HCT116 (cell line): ENCODE data around the gene CRBN. TPM values are rescaled to one million over a fixed set of nuclear protein-coding genes. Genes with fewer than 3 reads are reported as not detected.

Experiments used
- ATAC-seq: fragments of 200-7000 bp; cut with Tn5 transposase; 2 replicates; pipeline ENCODE4 v1.9.1; 2020; ENCODE audit warnings: mild to moderate bottlenecking, moderate library complexity
- BruUV-seq: library from RNA; stranded (reverse); fragments of 400-500 nt; replicated peaks from 2 replicates; lab custom pipeline; 2021; lab: Mats Ljungman, UMichigan
- CTCF ChIA-PET: fragments of 300-600 bp; sonication (Branson Sonifier 250); formaldehyde crosslinking; loops from one replicate; lab custom pipeline; 2021; ENCODE audit warnings: antibody characterized with exemption; lab: Charles Lee
- POLR2A ChIA-PET: fragments of 300-600, 350-600 bp; sonication (Branson Sonifier 250); formaldehyde crosslinking; loops from one replicate; lab custom pipeline; 2021; ENCODE audit warnings: antibody characterized with exemption; lab: Charles Lee
- RAD21 ChIA-PET, 2 experiments: fragments of 300-600 bp; sonication (Branson Sonifier 250); formaldehyde crosslinking; loops; one replicate each; lab custom pipeline; 2023; ENCODE audit warnings: low total read pairs in 2 of 2; ENCODE audit not compliant: uncharacterized antibody in 2 of 2, unreplicated experiment in 2 of 2, low non-redundant PET in 1 of 2; lab: Charles Lee
- DNase-seq: peaks from one replicate; pipeline ENCODE4 v3.0.0-alpha.2; 2010; ENCODE audit warnings: low read depth, low spot score
- H2AFZ ChIP-seq: fragments of 200-600 bp; shearing (Covaris generic), sonication (generic); 2 replicates; pipeline ENCODE4 v1.6.1; 2017; ENCODE audit warnings: low read depth, mixed run types, mixed read lengths, antibody characterized with exemption, low read length; ENCODE audit not compliant: poor library complexity, severe bottlenecking
- H3K27ac ChIP-seq: 2 replicates; pipeline ENCODE4 v1.5.1; 2012; ENCODE audit warnings: low read depth, low read length
- H3K27me3 ChIP-seq: fragments of 200-600 bp; sonication (generic); 2 replicates; pipeline ENCODE4 v1.6.1; 2016; ENCODE audit warnings: mixed run types, low read length, mixed read lengths; ENCODE audit not compliant: insufficient read depth
- H3K36me3 ChIP-seq, 2 experiments: fragments of 200-500 bp in 1 of 2; fragments of 200-600 bp in 1 of 2; sonication (Bioruptor generic) in 1 of 2; sonication (generic) in 1 of 2; 2 replicates each; pipeline versions ENCODE4 v1.5.1 to v1.6.1; 2014 to 2016; ENCODE audit warnings: low read length in 2 of 2, inconsistent platforms in 1 of 2, mixed read lengths in 1 of 2, mixed run types in 1 of 2; ENCODE audit not compliant: insufficient read depth in 2 of 2, control insufficient read depth in 1 of 2
- H3K4me1 ChIP-seq, 2 experiments: fragments of 200-600 bp in 1 of 2; sonication (generic) in 1 of 2; 2 replicates each; pipeline versions ENCODE4 v1.5.1 to v1.6.1; 2012 to 2017; ENCODE audit warnings: low read length in 2 of 2, inconsistent platforms in 1 of 2, mild to moderate bottlenecking in 1 of 2, mixed read lengths in 1 of 2, mixed run types in 1 of 2, moderate library complexity in 1 of 2; ENCODE audit not compliant: insufficient read depth in 2 of 2, control insufficient read depth in 1 of 2
- H3K4me2 ChIP-seq: fragments of 200-600 bp; sonication (generic); 2 replicates; pipeline ENCODE4 v1.6.1; 2017; ENCODE audit warnings: mixed run types, low read length, mixed read lengths
- H3K4me3 ChIP-seq, 2 experiments: fragments of 200-600 bp in 1 of 2; sonication (generic) in 1 of 2; replicated peaks in 1 of 2; 2 replicates each; pipeline ENCODE4 v1.5.1; 2011 to 2016; ENCODE audit warnings: low read length in 2 of 2, control low read depth in 1 of 2, low read depth in 1 of 2, mild to moderate bottlenecking in 1 of 2, mixed read lengths in 1 of 2, mixed run types in 1 of 2
- H3K79me2 ChIP-seq: fragments of 200-600 bp; sonication (generic); 2 replicates; pipeline ENCODE4 v1.6.1; 2017; ENCODE audit warnings: mild to moderate bottlenecking, mixed run types, low read length, moderate library complexity, mixed read lengths; ENCODE audit not compliant: insufficient read depth
- H3K9ac ChIP-seq: fragments of 200-600 bp; sonication (generic); 2 replicates; pipeline ENCODE4 v1.6.1; 2016; ENCODE audit warnings: low read length, mixed read lengths
- H3K9me2 ChIP-seq: fragments of 200-600 bp; sonication (generic), shearing (Covaris generic); 2 replicates; pipeline ENCODE4 v1.6.1; 2017; ENCODE audit warnings: mixed run types, mild to moderate bottlenecking, moderate library complexity; ENCODE audit not compliant: insufficient read depth
- H3K9me3 ChIP-seq, 2 experiments: fragments of 200-500 bp in 1 of 2; fragments of 200-600 bp in 1 of 2; sonication (Bioruptor generic) in 1 of 2; sonication (generic) in 1 of 2; 2 replicates each; pipeline ENCODE4 v1.6.1; 2014 to 2017; ENCODE audit warnings: low read length in 2 of 2, mixed read lengths in 2 of 2, inconsistent platforms in 1 of 2, low read depth in 1 of 2, mild to moderate bottlenecking in 1 of 2, mixed run types in 1 of 2, moderate library complexity in 1 of 2; ENCODE audit not compliant: control insufficient read depth in 1 of 2, insufficient read depth in 1 of 2
- H4K20me1 ChIP-seq: fragments of 200-600 bp; sonication (generic), shearing (Covaris generic); 2 replicates; pipeline ENCODE4 v1.6.1; 2017; ENCODE audit warnings: mixed run types, mild to moderate bottlenecking, moderate library complexity; ENCODE audit not compliant: insufficient read depth
- CTCF ChIP-seq, 3 experiments: fragments of 200-600 bp in 1 of 3; sonication (generic) in 1 of 3; IDR thresholded peaks in 2 of 3; conservative IDR thresholded peaks in 1 of 3; 2 replicates each; pipeline ENCODE4 v1.5.1; 2012 to 2017; ENCODE audit warnings: low read depth in 2 of 3, low read length in 2 of 3, antibody characterized with exemption in 1 of 3, borderline replicate concordance in 1 of 3, control low read depth in 1 of 3, mild to moderate bottlenecking in 1 of 3, mixed read lengths in 1 of 3, mixed run types in 1 of 3, moderate library complexity in 1 of 3; ENCODE audit not compliant: insufficient read depth in 1 of 3
- EZH2 ChIP-seq: fragments of 200-600 bp; sonication (generic); IDR thresholded peaks from 2 replicates; pipeline ENCODE4 v1.6.1; 2017; ENCODE audit warnings: antibody characterized with exemption, mixed run types
- EZH2phosphoT487 ChIP-seq: fragments of 200-600 bp; IDR thresholded peaks from 2 replicates; pipeline ENCODE4 v1.6.1; 2018; ENCODE audit warnings: antibody characterized with exemption, borderline replicate concordance
- POLR2A ChIP-seq: IDR thresholded peaks from 2 replicates; pipeline ENCODE4 v1.7.0; 2011; ENCODE audit warnings: borderline replicate concordance; ENCODE audit not compliant: insufficient read depth, insufficient read length; ENCODE audit errors: extremely low read depth
- RAD21 ChIP-seq: IDR thresholded peaks from 2 replicates; pipeline ENCODE4 v1.6.1; 2012; ENCODE audit warnings: low read depth, mild to moderate bottlenecking
- intact Hi-C: fragments of 100-400 bp; cut with micrococcal nuclease; formaldehyde crosslinking; loops from 2 replicates; pipeline ENCODE4 v1.10.0; 2022
- total RNA-seq: library from RNA; stranded (reverse); gene quantifications from one replicate; pipeline ENCODE4 v1.2.1, GENCODE V29; 2021; ENCODE audit not compliant: unreplicated experiment
- TF ChIP-seq, protein P1 (sequence below): IDR thresholded peaks from 2 replicates; pipeline ENCODE4 v1.6.1; 2012

The CRBN gene
- total RNA-seq, 1 experiment from 2014 or later = 29.1 TPM

DNA sequence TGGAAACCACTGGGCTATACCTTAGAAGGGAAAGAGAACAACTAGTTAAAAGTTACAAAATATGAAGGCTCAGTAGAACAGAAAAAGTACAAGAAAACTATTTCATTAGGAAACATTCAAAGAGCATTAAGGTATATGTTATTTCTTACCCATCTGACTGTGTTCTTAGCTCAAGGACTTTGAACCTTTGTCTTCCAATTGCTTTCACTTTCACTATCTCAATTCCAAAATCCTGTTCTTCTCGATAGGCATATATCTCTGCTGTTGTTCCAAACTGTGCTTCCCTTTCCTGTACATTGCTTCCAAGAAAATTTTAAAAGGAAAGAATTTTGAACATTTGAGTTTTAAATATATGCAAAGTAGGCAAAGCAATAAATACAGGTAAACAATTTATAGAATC lies 6.9 kb downstream of the CRBN start:
- no TSS peak for BruUV-seq
- no peaks in the 10 kb centered on the region for H3K9me2 ChIP-seq
- H3K9me3 ChIP-seq = no peaks in the 10 kb centered on the region
- H3K9ac ChIP-seq = no peak overlapping the region
- H3K4me1 ChIP-seq = no peaks in the 10 kb centered on the region
- ATAC-seq (no peak), DNase-seq (no peak)
- intact Hi-C loops = no loop called here
- peaks cover 17 to 27% of the 10 kb centered on the region in 2 experiments for H3K36me3 ChIP-seq
- TF ChIP-seq EZH2phosphoT487 (no peak), EZH2 (no peak)
- TF ChIP-seq, protein P1, sequence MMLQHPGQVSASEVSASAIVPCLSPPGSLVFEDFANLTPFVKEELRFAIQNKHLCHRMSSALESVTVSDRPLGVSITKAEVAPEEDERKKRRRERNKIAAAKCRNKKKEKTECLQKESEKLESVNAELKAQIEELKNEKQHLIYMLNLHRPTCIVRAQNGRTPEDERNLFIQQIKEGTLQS = no peak
- TF ChIP-seq, all 23 proteins: peak for 0
- ChIA-PET RAD21 (no interaction called here), CTCF (no interaction called here), POLR2A (no interaction called here)
- Histone ChIP-seq H3K79me2 (peaks cover 20% of the 10 kb centered on the region), H3K4me2 (no peak overlapping the region), H2AFZ (no peak overlapping the region), H4K20me1 (no peaks in the 10 kb centered on the region), H3K4me3 (no peak overlapping the region), H3K27me3 (no peaks in the 10 kb centered on the region), H3K27ac (no peak overlapping the region)

GRCh38 chr3:3170998-3171397 lies 8.5 kb downstream of the CRBN start:
- Histone ChIP-seq H3K4me3 (no peak overlapping the region), H4K20me1 (no peaks in the 10 kb centered on the region), H2AFZ (no peak overlapping the region), H3K36me3 (peaks cover 21 to 29% of the 10 kb centered on the region in 2 experiments), H3K4me2 (no peak overlapping the region), H3K27ac (no peak overlapping the region), H3K79me2 (peaks cover 6% of the 10 kb centered on the region)
- ChIA-PET CTCF (no interaction called here), POLR2A (no interaction called here)
- BruUV-seq = no TSS peak
- DNase-seq = peak; percentile 33
- TF ChIP-seq RAD21 (peak; percentile 42), CTCF (IDR thresholded peaks at IDR 0.05 in 2 of 3, conservative IDR thresholded peaks at IDR 0.05 in 1 of 3; ENCODE audit: borderline replicate concordance in 1 of 3, insufficient read depth in 1 of 3, low read depth in 2 of 3, low read length in 2 of 3) (peak in 2 of 3 experiments; percentile 29 to 45; a peak in 4 of 6 replicates), POLR2A (no peak)
- TF ChIP-seq, all 23 proteins: peak for 2
- Histone ChIP-seq H3K9me2 (no peaks in the 10 kb centered on the region), H3K9me3 (no peaks in the 10 kb centered on the region), H3K4me1 (no peaks in the 10 kb centered on the region), H3K27me3 (no peaks in the 10 kb centered on the region), H3K9ac (no peak overlapping the region)
- ATAC-seq = peak; percentile 63; the same call in 1 of the 2 replicates
- RAD21 ChIA-PET = no interaction called here
- intact Hi-C loops = no loop called here
